ENCODE measurements around the gene ACSS1. TPM values are rescaled to one million over a fixed set of nuclear protein-coding genes. Genes with fewer than 3 reads are reported as not detected.

The ACSS1 gene
- total RNA-seq, 4 donors from 2014 or later = 38.5 to 55.5 (median 42.2) TPM

DNA sequence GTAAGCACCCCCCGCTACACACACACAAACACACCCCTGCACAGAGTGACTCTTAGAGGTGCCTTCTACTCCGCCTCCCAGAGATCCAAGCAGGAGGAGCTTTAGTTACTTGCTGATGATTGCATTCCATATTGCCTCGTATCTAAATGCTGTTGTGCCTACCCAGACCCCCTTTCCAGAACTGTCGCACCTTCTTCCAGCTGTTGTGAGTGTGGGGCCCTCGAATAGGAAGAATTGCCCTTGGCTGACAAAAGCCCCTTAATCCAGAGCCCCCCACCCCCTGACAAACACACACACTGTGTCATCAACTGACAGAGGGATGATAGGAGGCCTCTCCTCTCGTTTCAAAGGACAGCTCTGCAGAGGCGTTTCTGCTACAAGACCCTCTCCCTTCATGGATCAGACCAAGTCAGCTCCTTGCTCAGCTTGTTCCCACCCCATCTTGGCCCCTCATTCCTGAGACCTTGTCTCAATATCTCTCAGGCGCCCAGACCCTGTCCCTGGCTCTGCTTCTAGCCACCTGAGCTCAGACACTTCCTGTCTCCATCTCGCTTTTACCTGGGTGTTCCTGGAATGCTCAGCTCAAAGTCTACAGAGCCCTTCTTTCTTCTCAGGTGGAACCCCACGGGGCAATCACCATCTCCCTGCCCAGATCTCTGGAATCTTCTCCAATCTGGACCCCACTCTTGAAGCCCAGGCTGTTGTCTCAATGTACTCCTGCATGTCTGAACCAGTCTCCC is 28.0 kb upstream of the ACSS1 start:
- Histone ChIP-seq H3K27ac (no peak overlapping the region), H3K9me3 (no peaks in the 10 kb centered on the region), H3K27me3 (peaks cover 0 to 79% of the 10 kb centered on the region in 2 donors), H3K36me3 (no peaks in the 10 kb centered on the region), H3K4me1 (peaks cover 0 to 35% (median 7%) of the 10 kb centered on the region in 4 donors), H3K4me3 (no peak overlapping the region)
- 63% methylated on average over 10 of the region's 10 CpGs for WGBS, 2 donors
- DNase-seq (ENCODE audit: low spot score in 2 of 2) = no peak
- TF ChIP-seq POLR2A (IDR thresholded peaks at IDR 0.05) (no peak), EP300 (IDR thresholded peaks at IDR 0.05) (no peak)
- TF ChIP-seq, protein P1, sequence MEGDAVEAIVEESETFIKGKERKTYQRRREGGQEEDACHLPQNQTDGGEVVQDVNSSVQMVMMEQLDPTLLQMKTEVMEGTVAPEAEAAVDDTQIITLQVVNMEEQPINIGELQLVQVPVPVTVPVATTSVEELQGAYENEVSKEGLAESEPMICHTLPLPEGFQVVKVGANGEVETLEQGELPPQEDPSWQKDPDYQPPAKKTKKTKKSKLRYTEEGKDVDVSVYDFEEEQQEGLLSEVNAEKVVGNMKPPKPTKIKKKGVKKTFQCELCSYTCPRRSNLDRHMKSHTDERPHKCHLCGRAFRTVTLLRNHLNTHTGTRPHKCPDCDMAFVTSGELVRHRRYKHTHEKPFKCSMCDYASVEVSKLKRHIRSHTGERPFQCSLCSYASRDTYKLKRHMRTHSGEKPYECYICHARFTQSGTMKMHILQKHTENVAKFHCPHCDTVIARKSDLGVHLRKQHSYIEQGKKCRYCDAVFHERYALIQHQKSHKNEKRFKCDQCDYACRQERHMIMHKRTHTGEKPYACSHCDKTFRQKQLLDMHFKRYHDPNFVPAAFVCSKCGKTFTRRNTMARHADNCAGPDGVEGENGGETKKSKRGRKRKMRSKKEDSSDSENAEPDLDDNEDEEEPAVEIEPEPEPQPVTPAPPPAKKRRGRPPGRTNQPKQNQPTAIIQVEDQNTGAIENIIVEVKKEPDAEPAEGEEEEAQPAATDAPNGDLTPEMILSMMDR (IDR thresholded peaks at IDR 0.05) = no peak

DNA sequence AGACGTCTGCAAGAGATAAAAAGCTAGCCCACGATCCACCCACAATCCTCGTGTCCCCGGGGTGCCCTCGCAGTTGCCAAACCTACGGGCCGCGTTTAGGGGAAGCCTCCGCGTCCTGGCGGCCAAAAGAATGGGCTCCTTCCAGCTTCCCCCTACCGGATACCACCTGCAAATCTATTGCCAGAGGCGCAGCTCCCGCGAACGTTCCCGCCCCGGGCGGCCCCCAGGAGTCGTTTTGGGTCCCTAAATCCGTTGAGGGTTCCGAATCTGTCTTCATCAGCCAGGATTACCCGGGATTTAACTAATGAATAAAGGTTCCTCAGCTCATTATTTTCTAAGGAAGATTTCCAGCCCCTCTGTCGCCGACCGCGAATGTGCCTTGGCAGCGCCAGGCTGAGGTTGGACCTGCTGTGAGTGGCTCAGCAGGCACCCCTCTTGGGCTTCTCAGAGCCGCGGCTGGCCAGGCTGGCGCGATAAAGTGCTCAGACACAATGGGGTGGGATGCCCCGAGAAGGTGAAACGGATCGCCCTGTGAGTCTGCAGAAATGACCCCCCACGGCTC is 26.8 kb upstream of the ACSS1 start:
- Histone ChIP-seq H3K4me3 (no peak overlapping the region), H3K9me3 (no peaks in the 10 kb centered on the region), H3K4me1 (peaks cover 0 to 35% (median 7%) of the 10 kb centered on the region in 4 donors), H3K27ac (no peak overlapping the region), H3K27me3 (peaks cover 0 to 87% of the 10 kb centered on the region in 2 donors), H3K36me3 (no peaks in the 10 kb centered on the region)
- no peak for DNase-seq (ENCODE audit: low spot score in 2 of 2)
- WGBS, 2 donors = 4 to 6% methylated on average over 35 to 36 of the region's 36 CpGs
- TF ChIP-seq EP300 (IDR thresholded peaks at IDR 0.05) = no peak
- TF ChIP-seq, protein P1 (IDR thresholded peaks at IDR 0.05) = no peak
- no peak for TF ChIP-seq POLR2A (IDR thresholded peaks at IDR 0.05)

DNA sequence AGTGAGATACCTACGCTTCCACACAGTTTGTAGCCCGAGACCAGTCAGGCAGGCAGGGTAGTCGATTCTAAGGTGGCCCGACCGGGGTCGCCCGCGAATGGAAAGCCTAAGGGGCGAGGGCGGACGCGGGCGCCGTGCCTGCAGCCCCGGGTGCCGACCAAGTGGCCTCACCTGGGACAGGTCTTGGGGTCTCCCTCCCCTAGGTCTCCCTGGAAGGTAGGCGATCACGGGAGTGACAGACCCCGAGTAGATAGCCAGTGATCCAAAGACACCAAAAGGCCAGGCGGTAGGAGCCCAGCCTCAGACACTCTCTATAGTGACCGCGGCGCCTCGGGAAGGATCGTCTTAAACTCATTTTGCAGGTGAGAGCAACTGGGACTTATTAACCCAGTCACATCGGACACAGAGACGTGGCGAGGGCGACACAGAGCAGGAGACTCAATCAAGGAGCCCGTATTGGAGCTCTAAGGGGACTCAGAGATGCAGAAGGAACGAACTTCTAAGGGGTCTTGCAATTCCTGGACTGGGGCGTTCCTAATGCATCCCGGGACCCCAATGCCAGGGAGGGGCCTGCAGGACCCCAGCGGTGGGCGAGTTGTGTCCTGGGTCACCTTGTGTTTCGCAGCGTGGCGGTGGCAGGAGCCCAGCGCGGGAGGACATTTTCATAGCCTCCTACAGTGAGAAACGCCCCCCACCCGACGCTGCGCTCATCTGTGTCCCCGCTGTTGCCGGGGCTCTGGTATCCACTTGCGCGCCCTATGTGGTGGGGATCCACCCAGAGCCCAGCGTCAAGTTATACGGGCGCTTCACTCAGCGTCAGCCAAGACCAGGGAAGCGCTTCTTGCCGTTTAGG is 26.1 kb upstream of the ACSS1 start:
- no peak overlapping the region for H3K27ac ChIP-seq
- H3K4me3 ChIP-seq = no peak overlapping the region
- H3K36me3 ChIP-seq = no peaks in the 10 kb centered on the region
- DNase-seq (ENCODE audit: low spot score in 2 of 2) = no peak
- H3K4me1 ChIP-seq = peaks cover 0 to 35% (median 7%) of the 10 kb centered on the region in 4 donors
- no peak for TF ChIP-seq EP300 (IDR thresholded peaks at IDR 0.05)
- no peaks in the 10 kb centered on the region for H3K9me3 ChIP-seq
- peaks cover 0 to 92% of the 10 kb centered on the region in 2 donors for H3K27me3 ChIP-seq
- 3% methylated on average over 33 to 43 of the region's 54 CpGs for WGBS, 2 donors

DNA sequence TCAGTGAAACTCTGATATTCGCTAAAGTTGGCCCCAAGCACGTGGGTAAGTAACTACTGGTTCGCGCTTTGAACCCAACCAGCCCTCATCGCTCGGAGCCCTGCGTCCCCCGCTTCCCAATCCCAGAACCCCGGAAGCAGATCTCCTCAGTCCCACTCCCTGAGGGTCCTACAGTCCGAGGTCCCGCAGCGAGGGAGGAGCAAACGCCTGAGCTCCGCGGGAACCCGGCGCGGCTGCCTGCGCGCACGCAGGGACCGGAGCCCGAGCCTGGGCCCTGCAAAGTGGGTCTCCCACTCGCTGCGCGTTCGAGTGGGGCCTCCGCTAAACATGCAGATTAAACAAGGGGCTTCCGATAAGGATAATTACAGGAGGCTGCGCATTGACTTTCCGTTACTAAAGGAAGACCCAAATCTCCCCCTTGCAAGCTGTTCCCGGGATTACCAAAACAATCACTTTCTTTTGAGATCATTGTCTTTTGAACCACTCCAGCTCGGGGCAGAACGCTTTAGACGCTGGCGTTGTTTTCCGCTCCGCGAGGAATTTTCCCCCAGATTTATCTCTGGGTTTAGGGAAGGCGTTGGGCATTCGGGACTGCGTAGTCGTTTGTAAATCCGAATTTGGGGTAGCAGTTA is 25.3 kb upstream of the ACSS1 start:
- H3K4me3 ChIP-seq = peak overlapping the region in 1 of 4 donors; percentile 4
- TF ChIP-seq, protein P1 (IDR thresholded peaks at IDR 0.05) = no peak
- peaks cover 0 to 36% (median 7%) of the 10 kb centered on the region in 4 donors for H3K4me1 ChIP-seq
- no peaks in the 10 kb centered on the region for H3K9me3 ChIP-seq
- H3K36me3 ChIP-seq = no peaks in the 10 kb centered on the region
- WGBS, 2 donors = 3 to 5% methylated on average over 41 to 44 of the region's 44 CpGs
- no peak for DNase-seq (ENCODE audit: low spot score in 2 of 2)
- H3K27me3 ChIP-seq = peaks cover 0 to 97% of the 10 kb centered on the region in 2 donors
- no peak overlapping the region for H3K27ac ChIP-seq

DNA sequence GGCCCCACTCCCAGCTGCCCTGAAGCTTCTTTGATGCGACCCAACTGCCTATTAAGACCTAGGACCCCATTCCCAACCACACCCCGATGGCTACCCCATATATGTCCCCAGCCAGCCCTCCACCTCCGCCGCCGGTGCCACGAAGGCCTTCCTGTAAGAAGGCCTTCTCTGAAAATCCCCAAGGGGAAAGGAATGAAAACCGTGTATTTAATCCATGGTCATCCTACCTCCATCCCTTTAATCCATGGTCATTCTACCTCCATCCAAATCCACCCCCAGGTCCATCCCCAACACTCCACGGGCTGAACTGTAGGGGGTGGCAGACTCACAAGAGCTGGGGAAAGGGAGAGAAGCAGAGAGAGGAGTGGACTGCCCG is 24.5 kb upstream of the ACSS1 start:
- TF ChIP-seq EP300 (IDR thresholded peaks at IDR 0.05) (no peak), POLR2A (IDR thresholded peaks at IDR 0.05) (no peak)
- TF ChIP-seq, protein P1 (IDR thresholded peaks at IDR 0.05) = no peak
- 3 to 22% methylated on average over 9 of the region's 9 CpGs for WGBS, 2 donors
- Histone ChIP-seq H3K27me3 (peaks cover 0 to 97% of the 10 kb centered on the region in 2 donors), H3K36me3 (no peaks in the 10 kb centered on the region), H3K4me3 (no peak overlapping the region), H3K4me1 (peaks cover 0 to 44% (median 13%) of the 10 kb centered on the region in 4 donors), H3K9me3 (no peaks in the 10 kb centered on the region), H3K27ac (no peak overlapping the region)
- DNase-seq (ENCODE audit: low spot score in 2 of 2) = no peak

Measured in tibial nerve (tissue), 4 donors.